Fibroblast of gingiva (primary cell): Measurements from ENCODE around the gene GASK1A.
"Not testable (repeated sequence)": the region's sequence is repeated elsewhere in the genome, so short reads cannot be mapped to it uniquely, and the experiment has no call there.

Experiments used
- DNase-seq: peaks from one replicate; pipeline ENCODE4 v3.0.0-alpha.2; 2011; ENCODE audit warnings: low read depth

Gene GASK1A

DNA sequence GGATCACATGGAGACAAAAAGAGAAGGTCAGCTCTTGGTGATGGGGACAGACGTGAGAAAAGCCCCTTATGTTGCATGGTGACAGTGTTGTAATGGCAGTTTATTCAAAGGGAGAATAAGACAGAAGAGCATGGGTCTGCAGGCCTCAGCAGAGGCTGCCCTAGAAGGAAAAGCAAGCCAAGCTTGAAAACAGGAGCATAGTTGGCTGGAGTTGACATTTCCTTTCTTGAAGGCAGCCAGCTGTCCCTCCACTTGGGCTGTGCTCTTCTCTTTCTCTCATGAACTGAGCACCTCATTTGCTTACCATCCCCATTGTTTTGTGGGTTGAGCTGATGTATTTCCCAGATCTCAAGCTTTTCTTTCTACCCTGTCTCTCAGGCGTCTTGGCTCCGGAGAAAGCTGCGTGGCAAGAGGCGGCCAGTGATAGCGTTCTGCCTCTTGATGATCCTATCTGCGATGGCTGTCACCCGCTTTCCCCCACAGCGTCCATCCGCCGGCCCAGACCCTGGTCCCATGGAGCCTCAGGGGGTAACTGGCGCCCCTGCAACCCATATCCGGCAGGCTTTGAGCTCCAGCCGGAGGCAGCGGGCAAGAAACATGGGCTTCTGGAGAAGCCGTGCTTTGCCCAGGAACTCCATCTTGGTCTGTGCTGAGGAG is 52.9 kb downstream of the GASK1A start:
- DNase-seq = no peak

DNA sequence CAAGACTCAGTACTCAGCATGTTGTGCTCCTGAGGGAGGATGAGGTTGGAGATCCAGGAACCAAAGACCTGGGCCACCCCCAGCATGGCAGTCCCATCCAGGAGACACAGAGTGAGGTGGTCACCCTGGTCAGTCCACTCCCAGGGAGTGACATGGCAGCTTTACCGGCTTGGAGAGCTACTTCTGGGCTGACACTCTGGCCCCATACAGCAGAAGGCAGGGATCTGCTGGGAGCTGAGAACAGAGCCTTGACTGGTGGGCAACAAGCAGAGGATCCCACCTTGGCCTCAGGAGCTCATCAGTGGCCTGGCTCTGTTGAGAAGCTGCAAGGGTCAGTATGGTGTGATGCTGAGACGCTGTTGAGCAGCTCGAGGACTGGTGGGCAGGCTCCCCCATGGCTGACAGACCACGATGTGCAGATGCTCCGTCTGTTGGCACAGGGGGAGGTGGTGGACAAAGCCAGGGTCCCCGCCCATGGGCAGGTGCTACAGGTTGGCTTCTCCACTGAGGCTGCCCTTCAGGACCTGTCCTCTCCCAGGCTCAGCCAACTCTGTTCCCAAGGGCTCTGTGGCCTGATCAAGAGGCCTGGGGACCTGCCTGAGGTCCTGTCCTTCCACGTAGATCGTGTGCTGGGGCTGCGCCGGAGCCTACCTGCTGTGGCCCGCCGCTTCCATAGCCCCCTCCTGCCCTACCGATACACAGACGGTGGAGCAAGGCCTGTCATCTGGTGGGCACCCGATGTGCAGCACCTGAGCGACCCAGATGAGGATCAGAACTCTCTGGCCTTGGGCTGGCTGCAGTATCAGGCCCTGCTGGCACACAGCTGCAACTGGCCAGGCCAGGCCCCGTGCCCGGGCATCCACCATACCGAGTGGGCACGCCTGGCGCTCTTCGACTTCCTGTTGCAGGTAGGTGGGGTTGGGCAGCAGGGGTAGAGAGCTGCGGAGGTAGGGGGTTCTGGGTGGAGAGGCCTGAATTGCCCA is 53.8 kb downstream of the GASK1A start:
- DNase-seq = no peak

DNA sequence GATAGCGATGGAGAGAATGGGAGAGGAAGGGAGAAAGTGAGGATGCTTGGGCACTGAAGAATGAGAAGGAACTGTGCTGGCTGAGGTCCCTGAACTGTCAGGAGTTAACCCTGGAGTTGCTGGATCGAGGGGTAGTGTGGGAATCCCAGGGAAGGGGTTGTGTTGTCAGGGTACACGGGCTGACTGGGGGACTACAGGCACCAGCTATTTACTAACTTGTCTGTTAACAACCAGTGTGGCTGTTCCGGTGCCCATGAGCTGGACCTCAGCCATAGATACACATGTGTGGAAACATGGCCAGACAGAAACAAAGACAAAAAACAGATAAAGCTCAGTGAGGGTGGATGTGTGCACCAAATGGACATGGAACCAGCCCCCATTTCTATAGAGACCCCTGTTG is 55.1 kb downstream of the GASK1A start:
- no peak for DNase-seq

DNA sequence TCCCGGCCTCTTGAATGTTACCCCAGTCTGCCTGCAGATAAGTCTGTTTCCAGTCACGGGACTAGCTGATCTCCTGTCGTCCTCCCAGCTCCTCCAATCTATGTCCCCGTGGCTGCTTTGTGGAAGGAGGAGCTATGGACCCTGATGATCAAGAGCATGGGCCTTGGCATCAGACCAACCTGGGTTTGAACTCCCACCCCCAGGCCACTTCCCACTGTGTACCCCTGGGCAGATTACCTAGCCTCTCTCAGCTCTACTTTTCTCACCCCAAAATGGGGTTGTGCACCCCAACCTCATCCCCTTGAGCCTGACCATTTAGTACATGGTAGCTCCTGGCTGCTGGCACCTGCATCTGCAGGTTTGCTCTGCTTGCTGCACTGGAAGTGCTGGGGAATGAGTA is 55.8 kb downstream of the GASK1A start:
- no peak for DNase-seq

DNA sequence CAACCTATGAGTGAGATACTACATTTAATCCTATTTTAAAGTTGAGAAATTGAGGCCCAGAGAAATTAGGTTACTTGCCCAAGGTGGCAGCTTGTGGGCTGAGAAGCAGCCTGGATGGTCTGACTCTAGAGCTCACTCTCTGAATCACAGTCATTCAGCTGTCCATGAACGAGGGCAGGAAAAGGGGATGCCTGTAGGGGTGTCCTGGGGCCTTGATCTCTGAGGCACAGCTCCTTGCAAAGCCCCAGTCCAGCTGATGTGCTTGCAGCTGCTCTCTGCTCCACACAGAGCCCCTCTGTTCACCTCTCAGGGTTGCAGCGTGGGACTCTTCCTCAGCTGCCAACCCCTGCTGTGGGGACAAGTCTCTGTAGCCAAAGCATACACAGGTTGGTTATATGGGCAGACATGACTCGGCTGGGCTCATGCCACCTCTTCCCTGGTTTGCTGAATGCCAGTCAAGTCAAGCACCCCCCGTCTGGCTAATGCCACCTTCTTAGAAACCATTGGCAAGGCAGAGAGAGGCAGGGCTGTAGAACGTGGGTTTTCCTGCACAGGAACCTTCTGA is 56.8 kb downstream of the GASK1A start:
- DNase-seq = no peak

DNA sequence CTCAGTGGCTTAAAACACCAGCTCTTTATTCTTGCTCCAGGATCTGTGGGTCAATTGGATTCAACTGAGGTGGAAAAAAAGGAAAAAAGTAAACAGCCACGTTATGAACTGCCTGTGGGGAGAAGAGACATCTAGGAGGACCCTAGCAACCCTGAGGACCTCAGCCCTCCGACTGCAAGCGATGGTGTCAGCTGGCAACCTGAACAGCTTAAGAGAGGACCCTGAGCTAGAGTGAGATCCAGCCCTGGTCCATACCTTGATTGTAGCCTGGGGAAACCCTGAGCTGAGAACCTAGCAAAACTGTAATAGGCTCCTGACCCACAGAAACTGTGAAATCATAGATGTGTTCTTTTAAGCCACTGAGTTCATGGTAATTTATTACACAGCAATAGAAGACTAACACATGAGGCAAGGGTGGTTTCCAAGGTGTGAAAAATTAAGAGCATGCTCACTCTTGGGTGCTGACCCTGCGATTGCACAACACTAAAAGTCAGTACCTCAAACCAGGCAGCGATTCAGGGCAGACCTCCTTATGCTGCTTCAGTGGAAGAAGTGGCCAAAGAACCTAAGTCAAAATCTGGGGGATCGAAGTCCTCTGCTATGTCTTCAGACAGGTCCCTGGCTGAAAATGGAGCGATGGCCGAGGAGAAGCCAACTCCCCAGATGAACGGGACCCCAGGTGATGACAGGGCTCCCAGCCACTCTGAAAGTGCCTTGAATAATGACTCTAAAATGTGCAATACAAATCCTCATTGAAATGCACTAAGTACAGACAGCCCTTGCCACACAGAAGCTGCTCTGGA is 57.7 kb downstream of the GASK1A start:
- no peak for DNase-seq

DNA sequence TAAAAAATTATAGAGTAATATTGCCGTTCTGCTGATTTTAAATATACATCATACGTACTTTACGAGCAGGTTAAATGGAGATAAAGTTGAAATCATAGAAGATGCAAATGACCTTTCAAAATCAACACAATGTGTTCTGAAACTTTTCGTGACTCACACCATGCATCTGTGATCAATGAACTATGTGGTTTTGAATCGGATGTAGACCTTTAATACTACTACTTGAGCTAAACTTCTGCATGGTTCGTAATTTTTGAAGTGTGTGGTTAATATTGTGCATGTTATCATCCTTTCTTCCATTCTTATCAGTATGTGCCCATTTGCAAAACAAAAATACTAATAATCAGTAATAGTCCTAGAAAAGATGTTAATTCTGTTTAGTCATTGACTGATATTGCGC is 58.9 kb downstream of the GASK1A start:
- no peak for DNase-seq

DNA sequence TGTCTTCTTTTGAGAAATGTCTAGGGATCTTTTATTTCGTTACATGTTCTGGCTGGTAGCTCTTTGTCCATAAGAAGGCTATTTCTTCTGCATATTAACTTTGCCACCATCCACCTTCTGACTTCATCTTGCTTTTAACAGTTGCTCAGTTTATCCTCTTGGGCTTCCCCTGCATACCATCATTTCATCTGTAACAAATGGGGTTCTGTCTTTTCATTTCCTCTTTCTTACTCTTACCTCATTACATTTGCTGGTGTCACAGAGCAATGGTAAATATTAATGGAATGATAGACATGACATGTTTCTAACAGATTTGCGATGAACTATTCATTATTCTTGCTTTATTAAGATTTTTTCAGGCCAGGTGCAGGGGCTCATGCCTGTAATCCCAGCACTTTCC is 62.4 kb downstream of the GASK1A start:
- DNase-seq = no peak

DNA sequence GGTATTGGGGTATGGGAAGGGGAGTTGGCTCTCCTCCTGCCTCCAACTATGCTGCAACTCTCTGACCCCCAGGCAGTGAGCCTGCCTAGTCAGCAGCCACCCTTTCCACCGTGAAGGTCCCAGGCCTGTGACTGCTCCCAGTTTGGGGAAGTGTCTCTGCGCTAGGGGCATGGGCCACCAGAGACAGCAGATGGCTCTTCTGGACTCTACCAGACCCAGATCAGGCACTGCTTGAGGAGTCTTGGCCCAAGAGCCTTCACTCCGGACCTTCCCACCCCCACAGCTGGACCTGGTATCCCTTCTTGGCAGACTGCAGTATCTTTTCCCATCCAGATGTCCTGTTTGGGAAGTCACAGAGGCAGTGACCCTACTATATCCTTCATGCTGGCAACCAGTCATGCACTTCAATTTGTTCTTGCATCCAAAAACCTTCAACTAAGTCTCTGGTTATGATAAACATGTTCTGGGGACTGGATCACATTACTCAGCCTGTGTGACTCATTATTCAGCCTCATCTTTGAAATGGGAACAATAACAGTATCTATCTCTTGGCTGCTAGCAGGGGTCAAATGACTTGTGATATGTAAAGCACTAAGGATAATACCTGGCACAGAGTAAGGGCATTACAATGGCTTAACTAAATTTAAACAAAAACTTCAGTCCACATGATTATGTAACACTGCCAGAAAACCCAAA is 64.1 kb downstream of the GASK1A start:
- DNase-seq = no peak

DNA sequence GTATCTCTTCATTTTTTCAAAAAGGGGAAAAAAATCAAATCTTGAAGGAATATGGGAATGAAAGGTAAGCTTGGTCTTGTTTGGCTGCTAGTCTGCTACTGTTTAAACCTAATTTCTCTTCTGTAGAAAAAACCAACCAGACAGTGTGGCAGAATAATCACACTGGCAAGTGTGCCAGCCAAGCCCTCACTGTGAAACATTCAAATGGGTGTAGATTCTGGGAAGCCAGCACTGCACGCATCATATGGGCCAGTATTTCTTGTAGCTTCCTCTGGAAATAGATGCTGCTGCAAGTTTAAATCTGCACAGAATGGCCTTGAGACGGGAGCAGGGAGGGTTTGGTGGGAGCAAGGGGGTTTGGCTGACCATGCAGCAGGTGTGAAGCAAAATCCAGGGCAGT is 64.7 kb downstream of the GASK1A start:
- DNase-seq = no peak

DNA sequence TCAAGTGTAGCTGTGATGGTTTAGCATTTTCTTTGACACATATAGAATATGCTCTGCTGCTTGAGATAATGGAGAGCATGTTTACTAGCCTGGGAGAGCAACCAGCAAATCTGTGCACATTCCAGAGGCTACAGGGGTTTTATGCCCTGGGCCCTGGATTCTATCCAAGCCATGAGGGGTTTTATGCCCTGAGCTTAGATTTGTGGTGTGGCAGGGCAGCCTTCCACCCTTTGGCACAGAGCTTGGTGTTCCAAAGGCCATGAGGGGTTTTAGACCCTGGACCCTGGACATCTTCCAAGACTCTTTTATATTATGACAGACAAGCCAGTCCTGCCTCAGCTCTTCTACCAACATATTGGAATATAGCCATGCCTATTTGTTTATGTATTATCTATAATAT is 66.0 kb downstream of the GASK1A start:
- not testable (repeated sequence) for DNase-seq

DNA sequence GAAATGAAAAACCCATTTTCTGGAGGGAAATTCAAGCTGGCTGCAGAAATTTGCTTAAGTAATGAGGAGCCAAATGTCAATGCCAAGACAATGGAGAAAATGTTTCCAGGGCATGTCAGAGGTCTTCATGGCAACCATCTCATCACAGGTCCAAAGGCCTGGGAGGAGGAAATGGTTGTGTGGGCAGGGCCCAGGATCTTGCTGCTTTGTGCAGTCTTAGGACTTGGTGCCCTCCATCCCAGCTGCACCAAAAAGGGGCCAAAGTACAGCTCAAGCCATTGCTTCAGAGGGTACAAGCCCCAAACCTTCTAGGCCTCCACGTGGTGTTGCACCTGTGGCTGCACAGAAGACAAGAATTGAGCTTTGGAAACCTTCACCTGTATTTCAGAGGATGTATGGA is 67.5 kb downstream of the GASK1A start:
- DNase-seq = no peak

DNA sequence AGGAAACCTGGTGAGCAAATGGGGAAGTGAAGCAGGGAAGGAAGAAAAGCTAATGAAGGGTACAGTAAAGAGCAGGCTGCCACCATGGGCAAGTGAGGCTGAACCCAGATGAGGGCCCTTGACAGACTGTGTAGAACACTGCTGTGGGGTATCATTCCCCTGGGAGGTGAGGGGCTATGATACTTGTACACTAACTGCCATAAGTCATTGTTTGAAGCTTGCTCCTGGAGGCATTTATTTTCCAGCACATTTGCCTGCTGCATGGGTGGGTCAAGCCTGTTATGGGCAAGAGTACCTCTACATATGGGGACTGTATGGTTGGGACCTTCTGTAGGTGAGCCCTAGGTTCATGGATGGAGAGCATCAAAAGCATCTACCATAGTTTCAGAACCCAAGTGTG is 69.4 kb downstream of the GASK1A start:
- no peak for DNase-seq

DNA sequence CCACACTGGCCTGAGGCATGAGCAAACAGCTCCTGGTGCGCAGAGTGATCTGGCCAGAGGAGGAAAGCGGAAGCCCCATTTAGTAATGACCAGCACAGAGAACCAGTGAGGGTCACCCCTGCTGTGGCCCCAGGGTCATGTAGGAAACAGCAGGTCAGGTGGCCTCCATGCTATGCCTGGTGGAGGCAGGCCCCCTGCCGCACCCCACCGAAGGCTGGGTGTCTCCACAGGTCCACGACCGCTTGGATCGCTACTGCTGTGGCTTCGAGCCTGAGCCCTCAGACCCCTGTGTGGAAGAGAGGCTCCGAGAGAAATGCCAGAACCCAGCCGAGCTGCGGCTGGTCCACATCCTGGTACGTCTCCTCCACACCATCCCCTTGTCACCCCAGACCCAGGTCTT is 74.2 kb downstream of the GASK1A start:
- DNase-seq = no peak

DNA sequence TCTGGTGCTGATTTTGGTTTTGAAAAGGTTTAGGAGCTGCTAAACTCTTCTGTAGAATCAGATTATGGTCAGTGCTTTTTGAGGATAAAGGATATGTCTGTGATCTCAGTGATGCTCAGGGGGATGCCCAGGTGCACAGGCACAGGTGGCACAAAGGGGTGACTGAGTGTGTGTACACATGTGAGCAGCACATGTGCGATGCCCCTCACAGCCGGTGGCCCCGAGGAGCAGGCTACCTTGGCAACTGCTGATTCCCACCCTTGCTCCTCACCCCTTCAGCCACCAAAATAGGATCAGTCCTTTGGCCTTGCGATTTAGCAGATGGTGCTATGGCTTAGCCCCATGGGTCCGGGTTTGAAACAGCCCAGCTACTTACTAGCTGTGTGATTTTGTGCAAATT is 75.6 kb downstream of the GASK1A start:
- no peak for DNase-seq

DNA sequence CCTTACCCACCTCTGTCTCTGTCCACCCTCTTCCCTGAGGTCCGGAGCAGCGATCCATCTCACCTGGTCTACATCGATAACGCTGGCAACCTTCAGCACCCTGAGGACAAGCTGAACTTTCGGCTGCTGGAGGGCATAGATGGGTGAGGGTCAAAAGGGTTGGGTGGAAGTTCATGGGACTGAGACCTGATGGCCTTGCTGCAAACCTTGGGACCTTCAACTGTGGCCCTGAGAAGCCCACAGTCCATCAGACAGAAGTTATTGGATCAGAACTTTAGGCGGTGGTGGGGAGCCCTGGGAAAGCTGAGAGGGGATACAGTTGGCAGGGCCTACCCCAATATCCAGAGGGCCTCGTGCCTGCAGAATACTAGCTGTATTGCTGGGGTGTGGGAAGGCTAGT is 76.3 kb downstream of the GASK1A start:
- no peak for DNase-seq

DNA sequence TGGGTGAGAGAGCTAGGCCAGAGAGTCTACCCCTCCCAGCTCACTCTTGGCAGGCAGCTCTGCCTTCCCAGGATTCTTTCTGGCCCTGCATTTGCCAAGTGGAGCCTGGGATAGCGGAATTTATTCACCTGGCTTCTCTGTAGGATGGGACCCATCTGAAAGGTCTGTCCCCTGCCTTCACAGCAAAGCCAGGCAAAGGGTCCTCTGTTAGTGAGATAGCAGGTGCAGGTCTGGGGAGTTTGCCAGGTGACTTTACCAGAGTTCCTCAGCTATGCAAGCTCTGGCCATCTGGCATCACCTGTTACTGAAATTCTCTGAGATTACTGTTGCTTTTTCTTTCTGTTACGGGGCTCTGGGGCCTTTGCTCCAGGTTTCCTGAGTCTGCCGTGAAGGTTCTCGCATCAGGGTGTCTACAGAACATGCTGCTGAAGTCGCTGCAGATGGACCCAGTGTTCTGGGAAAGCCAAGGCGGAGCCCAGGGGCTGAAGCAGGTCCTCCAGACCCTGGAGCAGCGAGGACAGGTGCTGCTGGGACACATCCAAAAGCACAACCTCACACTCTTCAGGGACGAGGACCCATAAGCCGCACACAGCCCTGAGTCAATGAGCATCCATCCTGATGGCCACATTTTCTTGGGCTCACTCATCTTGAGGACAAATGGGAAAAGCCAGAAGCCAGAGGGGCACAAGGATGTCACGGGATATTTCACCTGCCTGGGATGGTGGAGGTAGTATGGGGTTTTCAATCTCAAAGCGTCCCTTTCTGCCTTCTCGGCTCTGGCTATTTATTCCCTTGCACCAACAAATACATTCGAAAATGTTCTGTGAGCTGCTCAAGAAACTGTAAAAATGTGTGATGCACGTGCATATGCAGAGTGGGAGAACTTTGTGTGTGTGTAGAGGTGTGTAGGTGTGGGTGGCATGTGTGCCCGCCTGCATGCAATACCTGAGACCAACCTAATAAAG is 77.0 kb downstream of the GASK1A start:
- DNase-seq = no peak

DNA sequence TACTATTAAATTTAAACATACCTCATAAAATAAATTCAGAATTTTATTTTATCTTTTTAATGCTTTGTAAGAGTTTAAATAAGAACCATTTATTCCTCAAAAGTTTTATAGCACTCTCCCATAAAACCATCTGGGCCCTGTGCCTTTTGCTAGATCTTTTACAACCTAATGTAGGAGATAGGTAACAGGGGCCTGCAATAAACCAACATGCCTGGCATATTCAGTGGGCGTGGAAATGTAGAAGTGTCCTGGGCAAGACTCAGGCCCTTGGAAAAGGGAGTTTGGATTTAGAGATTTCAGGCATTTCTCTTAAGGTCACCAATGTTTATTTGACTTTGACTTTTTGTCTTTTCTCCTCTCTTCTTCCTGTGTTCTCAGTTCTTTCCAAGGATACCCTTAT is 80.3 kb downstream of the GASK1A start:
- DNase-seq = no peak

DNA sequence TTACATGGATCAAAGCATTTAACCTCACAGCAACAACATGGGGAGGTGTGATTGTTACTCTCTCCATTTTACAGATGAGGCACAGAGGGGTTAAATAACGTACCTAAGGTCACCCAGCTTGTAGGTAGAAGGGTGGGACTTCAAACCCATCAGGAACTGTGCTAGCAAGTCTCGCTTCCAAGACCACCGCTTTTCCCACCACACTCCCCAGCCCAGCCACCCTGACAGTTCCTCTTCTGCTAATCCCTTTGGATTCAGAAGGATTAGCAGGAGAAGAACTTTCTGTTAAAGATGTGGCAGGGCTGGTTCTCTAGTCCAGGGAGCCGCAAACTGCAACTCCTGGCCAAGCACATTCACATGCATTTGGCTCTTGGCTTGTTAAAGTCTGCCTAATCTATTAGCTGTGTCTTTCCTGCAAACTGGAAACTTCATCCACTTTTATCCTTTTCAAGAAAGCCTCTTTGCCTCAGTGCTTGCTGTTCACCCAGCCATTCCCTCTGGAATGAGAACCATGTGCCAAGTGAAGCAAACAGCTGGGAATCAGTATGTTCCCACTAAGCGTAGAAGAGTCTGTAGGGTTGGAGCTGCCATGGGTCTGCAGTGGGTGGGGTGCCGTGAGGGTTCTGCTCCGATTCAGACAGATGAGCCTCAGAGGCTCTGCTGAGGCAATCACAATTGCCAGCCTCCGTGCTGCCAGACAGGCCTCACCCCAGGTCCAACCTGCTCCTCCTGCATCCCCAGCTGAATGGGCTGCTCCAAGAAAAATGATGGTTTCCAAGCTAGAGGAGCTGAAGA is 82.2 kb downstream of the GASK1A start:
- no peak for DNase-seq
